T-helper 22 cell (primary cell): ENCODE data around the gene RPS24.

ENCODE experiments used
- DNase-seq: peaks from one replicate; pipeline ENCODE4 v3.0.0-alpha.2; 2020; ENCODE audit warnings: low read depth

Gene RPS24

GRCh38 chr10:78028438-78029268 is 5.0 kb upstream of the RPS24 start:
- no peak for DNase-seq

- DNase-seq: peak; percentile 87
Observed at GRCh38 chr10:78029269-78030226, 4.1 kb upstream of the RPS24 start, which contains the start of gene POLR3A. Gene POLR3A, minus strand, starts transcription at chr10:78029515. Its CDS starts 108 bp downstream, at chr10:78029407.

GRCh38 chr10:78033387-78033636 is 351 bp upstream of the RPS24 start:
- DNase-seq: no peak

GRCh38 chr10:78035025-78035424 is 1.4 kb downstream of the RPS24 start:
- no peak for DNase-seq

GRCh38 chr10:78035437-78035836 is 1.8 kb downstream of the RPS24 start:
- DNase-seq: no peak

- no peak for DNase-seq
Observed at GRCh38 chr10:78035933-78036583, 2.4 kb downstream of the RPS24 start.

- DNase-seq: no peak
Observed at GRCh38 chr10:78038105-78038504, 4.4 kb downstream of the RPS24 start.

GRCh38 chr10:78038791-78039547 is 5.3 kb downstream of the RPS24 start:
- DNase-seq: no peak

- DNase-seq: no peak
Observed at GRCh38 chr10:78039743-78040142, 6.1 kb downstream of the RPS24 start.

- DNase-seq: no peak
Observed at GRCh38 chr10:78041170-78042057, 7.8 kb downstream of the RPS24 start.

- no peak for DNase-seq
Observed at GRCh38 chr10:78042058-78042751, 8.5 kb downstream of the RPS24 start.

GRCh38 chr10:78042752-78043104 is 9.1 kb downstream of the RPS24 start:
- DNase-seq: no peak

- no peak for DNase-seq
Observed at GRCh38 chr10:78044179-78044578, 10.5 kb downstream of the RPS24 start.

GRCh38 chr10:78044699-78045098 is 11.0 kb downstream of the RPS24 start:
- no peak for DNase-seq

GRCh38 chr10:78045237-78045636 is 11.6 kb downstream of the RPS24 start:
- no peak for DNase-seq

GRCh38 chr10:78045856-78046255 is 12.2 kb downstream of the RPS24 start:
- DNase-seq: no peak

- DNase-seq: no peak
Observed at GRCh38 chr10:78046711-78047269, 13.1 kb downstream of the RPS24 start.

- peak; percentile 38 for DNase-seq
Observed at GRCh38 chr10:78047314-78047891, 13.7 kb downstream of the RPS24 start.

- DNase-seq: no peak
Observed at GRCh38 chr10:78049851-78050250, 16.2 kb downstream of the RPS24 start.
